Astrocyte (in vitro differentiated cells and primary cell): Measurements from ENCODE around the gene TNIK. TPM values are rescaled to one million over a fixed set of nuclear protein-coding genes. Genes with fewer than 3 reads are reported as not detected.

Source experiments
- DNase-seq: peaks from one replicate; pipeline ENCODE4 v3.0.0-alpha.2; 2010; ENCODE audit warnings: low read depth
- FAIRE-seq: peaks from 2 replicates; lab custom pipeline; 2011; peaks lifted over from hg19 to GRCh38; lab: Jason Lieb, UNC
- H2AFZ ChIP-seq: 2 replicates; pipeline ENCODE4 v1.6.0; 2012; ENCODE audit warnings: low read depth, low read length, inconsistent platforms
- H3K27ac ChIP-seq: 2 replicates; pipeline ENCODE4 v1.5.1; 2011; ENCODE audit warnings: low read depth, low read length, inconsistent platforms
- H3K27me3 ChIP-seq: 2 replicates; pipeline ENCODE4 v1.6.0; 2011; ENCODE audit warnings: low read length, inconsistent platforms; ENCODE audit not compliant: insufficient read depth
- H3K36me3 ChIP-seq: 2 replicates; pipeline ENCODE4 v1.5.1; 2011; ENCODE audit warnings: low read length, inconsistent platforms; ENCODE audit not compliant: insufficient read depth
- H3K4me1 ChIP-seq: 2 replicates; pipeline ENCODE4 v1.5.1; 2011; ENCODE audit warnings: low read length, inconsistent platforms; ENCODE audit not compliant: insufficient read depth
- H3K4me2 ChIP-seq: 2 replicates; pipeline ENCODE4 v1.6.0; 2012; ENCODE audit warnings: low read length, inconsistent platforms
- H3K4me3 ChIP-seq: 2 replicates; pipeline ENCODE4 v1.5.1; 2011; ENCODE audit warnings: low read depth, mild to moderate bottlenecking, low read length, inconsistent platforms; ENCODE audit not compliant: insufficient read depth
- H3K79me2 ChIP-seq: 2 replicates; pipeline ENCODE4 v1.6.0; 2012; ENCODE audit warnings: mild to moderate bottlenecking, low read length, inconsistent platforms; ENCODE audit not compliant: insufficient read depth
- H3K9ac ChIP-seq: 2 replicates; pipeline ENCODE4 v1.6.0; 2012; ENCODE audit warnings: mild to moderate bottlenecking, low read length, inconsistent platforms
- H3K9me3 ChIP-seq: 2 replicates; pipeline ENCODE4 v1.5.1; 2012; ENCODE audit warnings: low read depth, mild to moderate bottlenecking, low read length, inconsistent platforms; ENCODE audit not compliant: insufficient read depth
- H4K20me1 ChIP-seq: 2 replicates; pipeline ENCODE4 v1.6.0; 2012; ENCODE audit warnings: low read length, inconsistent platforms; ENCODE audit not compliant: insufficient read depth
- H3K27ac Mint-ChIP-seq: one replicate; pipeline ENCODE4 v1.8.0; 2021; ENCODE audit warnings: mild to moderate bottlenecking, mixed read lengths; ENCODE audit not compliant: unreplicated experiment
- H3K27me3 Mint-ChIP-seq: one replicate; pipeline ENCODE4 v1.8.0; 2021; ENCODE audit warnings: low read depth, mixed read lengths; ENCODE audit not compliant: unreplicated experiment
- H3K36me3 Mint-ChIP-seq: one replicate; pipeline ENCODE4 v1.8.0; 2021; ENCODE audit warnings: low read depth, mixed read lengths; ENCODE audit not compliant: unreplicated experiment
- H3K4me1 Mint-ChIP-seq: one replicate; pipeline ENCODE4 v1.8.0; 2021; ENCODE audit warnings: low read depth, mixed read lengths; ENCODE audit not compliant: unreplicated experiment
- H3K4me3 Mint-ChIP-seq: one replicate; pipeline ENCODE4 v1.8.0; 2021; ENCODE audit warnings: mild to moderate bottlenecking, moderate library complexity, mixed read lengths; ENCODE audit not compliant: unreplicated experiment
- H3K9me3 Mint-ChIP-seq: one replicate; pipeline ENCODE4 v1.8.0; 2021; ENCODE audit warnings: mild to moderate bottlenecking, mixed read lengths; ENCODE audit not compliant: unreplicated experiment
- CTCF ChIP-seq: IDR thresholded peaks from 2 replicates; pipeline ENCODE4 v1.5.1; 2011; ENCODE audit warnings: low read depth, mild to moderate bottlenecking, inconsistent platforms, low read length, moderate library complexity; ENCODE audit not compliant: insufficient read depth
- EZH2 ChIP-seq: IDR thresholded peaks from 2 replicates; pipeline ENCODE4 v1.6.1; 2012; ENCODE audit warnings: mild to moderate bottlenecking, low read length, inconsistent platforms; ENCODE audit not compliant: insufficient read depth
- total RNA-seq: library from RNA; stranded (reverse); gene quantifications from 2 replicates; pipeline ENCODE4 v1.2.1, GENCODE V29; 2021

The TNIK gene
- total RNA-seq, 1 donor from 2014 or later, result 70.0 TPM

DNA sequence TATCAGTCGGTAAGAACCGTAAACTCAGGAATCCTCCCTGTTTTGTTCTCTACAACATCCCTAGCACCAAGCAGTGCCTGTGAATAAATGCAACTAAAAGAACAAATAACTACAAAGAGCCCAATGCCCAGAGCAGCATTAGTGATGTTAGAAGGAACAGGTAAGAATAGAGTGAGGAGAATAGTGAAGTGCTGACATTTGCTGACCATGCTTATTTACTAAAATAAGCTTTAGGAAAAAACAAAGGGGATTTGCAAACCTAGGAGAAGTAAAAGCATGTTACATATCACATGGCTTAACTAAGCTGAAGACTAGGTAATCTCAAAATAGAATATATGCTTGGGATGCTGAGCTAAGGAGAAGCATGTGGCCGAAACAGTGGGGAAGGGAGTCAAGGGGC is 247.6 kb downstream of the TNIK start:
- H2AFZ ChIP-seq, result no peak overlapping the region
- no peak overlapping the region for H3K4me3 Mint-ChIP-seq
- no peaks in the 10 kb centered on the region for H3K79me2 ChIP-seq
- H3K36me3 Mint-ChIP-seq, result peaks cover 14% of the 10 kb centered on the region
- H3K4me2 ChIP-seq, result no peak overlapping the region
- no peak for DNase-seq
- H3K36me3 ChIP-seq, result no peaks in the 10 kb centered on the region
- H3K27ac Mint-ChIP-seq, result no peak overlapping the region
- no peaks in the 10 kb centered on the region for H3K9me3 Mint-ChIP-seq
- TF ChIP-seq EZH2 (no peak), CTCF (no peak)
- no peak overlapping the region for H3K9ac ChIP-seq
- H3K27ac ChIP-seq, result no peak overlapping the region
- H3K4me1 Mint-ChIP-seq, result no peaks in the 10 kb centered on the region
- no peaks in the 10 kb centered on the region for H3K27me3 ChIP-seq
- H3K9me3 ChIP-seq, result no peaks in the 10 kb centered on the region
- no peaks in the 10 kb centered on the region for H3K4me1 ChIP-seq
- H4K20me1 ChIP-seq, result peaks cover 4% of the 10 kb centered on the region
- FAIRE-seq, result no peak
- no peaks in the 10 kb centered on the region for H3K27me3 Mint-ChIP-seq
- H3K4me3 ChIP-seq, result no peak overlapping the region

- TF ChIP-seq EZH2 (no peak), CTCF (no peak)
- no peak overlapping the region for H2AFZ ChIP-seq
- H3K27ac Mint-ChIP-seq, result no peak overlapping the region
- no peak overlapping the region for H3K4me3 ChIP-seq
- H3K36me3 ChIP-seq, result no peaks in the 10 kb centered on the region
- no peaks in the 10 kb centered on the region for H3K4me1 ChIP-seq
- H3K36me3 Mint-ChIP-seq, result peaks cover 22% of the 10 kb centered on the region
- no peaks in the 10 kb centered on the region for H3K9me3 ChIP-seq
- H3K27me3 Mint-ChIP-seq, result no peaks in the 10 kb centered on the region
- H3K9me3 Mint-ChIP-seq, result no peaks in the 10 kb centered on the region
- H3K9ac ChIP-seq, result no peak overlapping the region
- no peaks in the 10 kb centered on the region for H3K27me3 ChIP-seq
- no peaks in the 10 kb centered on the region for H3K79me2 ChIP-seq
- H3K4me3 Mint-ChIP-seq, result no peak overlapping the region
- H4K20me1 ChIP-seq, result no peaks in the 10 kb centered on the region
- no peak for DNase-seq
- FAIRE-seq, result no peak
- no peak overlapping the region for H3K27ac ChIP-seq
- H3K4me2 ChIP-seq, result no peak overlapping the region
- H3K4me1 Mint-ChIP-seq, result peaks cover 4% of the 10 kb centered on the region
These were observed 253.9 kb downstream of the TNIK start for GRCh38 chr3:171206283-171206682.

DNA sequence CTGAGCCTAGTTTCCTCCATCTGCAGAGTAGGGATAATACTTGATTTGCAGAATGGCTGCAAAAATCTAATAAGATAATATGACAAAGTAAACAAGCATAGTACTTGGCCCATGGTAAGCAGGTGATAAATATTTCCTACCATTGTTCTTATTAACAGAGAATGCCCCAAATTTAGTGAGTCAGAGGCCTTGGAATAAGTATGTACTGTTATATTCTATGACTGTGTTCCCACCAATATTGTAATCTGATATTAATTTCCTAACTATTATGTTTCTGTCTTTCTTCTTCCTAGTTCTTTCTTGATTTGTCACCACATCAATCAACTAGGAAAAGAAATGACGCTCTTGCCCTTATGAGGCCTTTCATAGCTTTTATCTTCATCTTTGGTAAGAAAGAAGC is 255.3 kb downstream of the TNIK start:
- peaks cover 13% of the 10 kb centered on the region for H3K4me1 Mint-ChIP-seq
- H3K27me3 Mint-ChIP-seq, result no peaks in the 10 kb centered on the region
- no peaks in the 10 kb centered on the region for H3K9me3 ChIP-seq
- H3K36me3 Mint-ChIP-seq, result peaks cover 20% of the 10 kb centered on the region
- H3K36me3 ChIP-seq, result no peaks in the 10 kb centered on the region
- H3K27ac Mint-ChIP-seq, result no peak overlapping the region
- H3K27me3 ChIP-seq, result no peaks in the 10 kb centered on the region
- DNase-seq (no peak), FAIRE-seq (no peak)
- TF ChIP-seq EZH2 (no peak), CTCF (no peak)
- H3K9ac ChIP-seq, result no peak overlapping the region
- H2AFZ ChIP-seq, result no peak overlapping the region
- no peak overlapping the region for H3K27ac ChIP-seq
- no peak overlapping the region for H3K4me3 Mint-ChIP-seq
- H3K4me2 ChIP-seq, result no peak overlapping the region
- H3K9me3 Mint-ChIP-seq, result no peaks in the 10 kb centered on the region
- no peaks in the 10 kb centered on the region for H3K79me2 ChIP-seq
- peaks cover 8% of the 10 kb centered on the region for H3K4me1 ChIP-seq
- no peak overlapping the region for H3K4me3 ChIP-seq
- H4K20me1 ChIP-seq, result no peaks in the 10 kb centered on the region
